ENCODE results near the gene LPP.

The LPP gene

DNA sequence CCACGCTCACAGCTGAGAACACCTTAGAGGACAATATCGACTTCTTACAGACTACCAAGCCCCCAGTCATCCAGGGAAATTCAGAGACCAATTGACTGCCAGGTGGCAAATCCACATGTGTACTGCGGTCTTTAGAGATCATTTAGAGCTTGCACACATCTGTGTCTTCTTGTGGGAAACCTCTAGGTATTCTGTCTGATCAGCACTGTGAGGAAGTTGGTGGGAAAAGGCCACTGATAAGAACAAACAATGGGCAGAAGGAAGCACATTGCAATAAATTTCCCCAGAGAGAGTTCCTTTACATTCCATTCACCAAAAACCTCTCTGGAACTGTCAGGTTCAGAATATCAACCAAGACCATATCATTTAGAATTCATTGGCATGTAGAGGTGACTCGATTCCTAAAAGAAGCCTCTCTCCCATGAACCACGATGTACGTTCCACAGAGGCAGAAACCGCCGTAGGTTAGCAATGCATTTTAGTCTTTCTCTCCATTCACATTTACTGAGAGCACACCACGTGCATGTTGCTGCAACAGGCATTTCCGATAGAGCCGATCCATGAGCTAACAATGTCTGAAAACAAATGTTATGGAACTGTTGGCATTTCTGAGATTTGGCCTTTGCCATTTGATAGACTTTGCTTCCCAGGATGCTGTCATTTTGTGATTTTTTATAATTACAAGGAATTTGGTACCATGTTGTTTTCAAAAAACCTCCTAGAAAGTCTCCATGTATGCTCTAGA is 730.5 kb downstream of the LPP start:
- H3K9ac ChIP-seq (ENCODE audit: low read length), result no peak overlapping the region
- no peak overlapping the region for H3K27ac ChIP-seq (ENCODE audit: low read length)
- H3K27me3 ChIP-seq (ENCODE audit: control insufficient read depth, insufficient read depth, low read length), result no peaks in the 10 kb centered on the region
- H3K9me3 ChIP-seq (ENCODE audit: control insufficient read depth, low read depth, low read length), result no peaks in the 10 kb centered on the region
- H3K4me1 ChIP-seq (ENCODE audit: control insufficient read depth, low read depth, low read length), result no peaks in the 10 kb centered on the region
- no peaks in the 10 kb centered on the region for H3K36me3 ChIP-seq (ENCODE audit: control insufficient read depth, low read depth, low read length)
- H3K4me3 ChIP-seq (ENCODE audit: low read length), result no peak overlapping the region

DNA sequence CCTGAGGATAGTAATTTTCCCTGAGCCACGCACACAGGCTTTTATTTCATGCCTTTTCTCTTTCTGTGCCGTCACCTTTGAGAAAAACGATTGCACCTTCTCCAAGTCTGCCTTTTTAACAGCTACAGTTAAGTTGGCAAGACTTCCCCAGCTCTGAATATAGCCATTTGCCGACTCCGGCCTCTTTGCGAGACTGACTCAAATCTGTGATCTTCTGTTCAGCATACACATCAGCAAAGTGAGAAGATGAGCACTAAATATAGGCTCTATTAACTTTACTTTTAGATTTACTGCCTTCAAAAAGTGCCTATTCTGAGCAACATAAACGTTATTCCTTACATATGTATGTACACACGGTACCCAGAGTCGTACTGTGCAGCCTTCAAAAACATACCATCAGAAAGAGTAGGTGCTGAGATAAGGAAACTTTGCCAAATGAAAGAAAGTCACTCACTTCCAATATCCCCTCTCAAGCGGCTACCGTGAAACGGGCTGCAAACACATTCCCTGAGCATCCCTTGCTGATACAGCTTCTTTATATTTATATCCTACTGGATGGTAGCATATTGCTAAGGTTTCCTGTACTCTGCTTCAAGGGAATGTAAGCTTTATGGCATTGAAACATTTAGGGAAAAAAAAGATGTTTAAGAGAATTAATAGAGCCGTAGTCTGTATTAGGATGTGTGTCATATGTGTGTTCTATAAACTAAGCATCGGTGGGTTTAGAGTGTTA is 734.5 kb downstream of the LPP start:
- no peaks in the 10 kb centered on the region for H3K27me3 ChIP-seq (ENCODE audit: control insufficient read depth, insufficient read depth, low read length)
- H3K4me1 ChIP-seq (ENCODE audit: control insufficient read depth, low read depth, low read length), result no peaks in the 10 kb centered on the region
- H3K9ac ChIP-seq (ENCODE audit: low read length), result no peak overlapping the region
- no peak overlapping the region for H3K27ac ChIP-seq (ENCODE audit: low read length)
- no peaks in the 10 kb centered on the region for H3K9me3 ChIP-seq (ENCODE audit: control insufficient read depth, low read depth, low read length)
- no peaks in the 10 kb centered on the region for H3K36me3 ChIP-seq (ENCODE audit: control insufficient read depth, low read depth, low read length)
- no peak overlapping the region for H3K4me3 ChIP-seq (ENCODE audit: low read length)

DNA sequence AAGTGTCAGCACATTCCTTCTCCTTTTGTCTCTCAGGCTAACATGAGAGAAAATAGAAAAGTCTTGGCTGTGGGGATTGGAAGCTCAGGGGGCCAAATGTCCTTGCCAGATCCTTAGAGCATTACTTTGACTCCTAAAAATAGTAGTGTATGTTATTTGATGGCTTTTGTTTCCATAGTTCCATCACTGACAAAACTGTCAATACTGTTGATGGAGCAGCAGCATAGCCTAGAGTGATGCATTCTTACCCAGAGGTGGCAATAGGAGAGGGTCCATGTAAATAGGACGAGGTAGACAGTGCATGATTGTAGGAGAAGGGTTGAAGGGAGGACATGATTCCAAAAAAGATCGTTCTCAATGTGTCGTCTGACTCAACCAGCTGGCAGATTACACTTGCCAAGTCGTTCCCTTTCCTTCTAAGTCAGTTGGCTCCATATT is 735.1 kb downstream of the LPP start:
- no peak overlapping the region for H3K9ac ChIP-seq (ENCODE audit: low read length)
- H3K4me1 ChIP-seq (ENCODE audit: control insufficient read depth, low read depth, low read length), result no peaks in the 10 kb centered on the region
- no peak overlapping the region for H3K4me3 ChIP-seq (ENCODE audit: low read length)
- no peak overlapping the region for H3K27ac ChIP-seq (ENCODE audit: low read length)
- H3K36me3 ChIP-seq (ENCODE audit: control insufficient read depth, low read depth, low read length), result no peaks in the 10 kb centered on the region
- H3K27me3 ChIP-seq (ENCODE audit: control insufficient read depth, insufficient read depth, low read length), result no peaks in the 10 kb centered on the region
- H3K9me3 ChIP-seq (ENCODE audit: control insufficient read depth, low read depth, low read length), result no peaks in the 10 kb centered on the region

DNA sequence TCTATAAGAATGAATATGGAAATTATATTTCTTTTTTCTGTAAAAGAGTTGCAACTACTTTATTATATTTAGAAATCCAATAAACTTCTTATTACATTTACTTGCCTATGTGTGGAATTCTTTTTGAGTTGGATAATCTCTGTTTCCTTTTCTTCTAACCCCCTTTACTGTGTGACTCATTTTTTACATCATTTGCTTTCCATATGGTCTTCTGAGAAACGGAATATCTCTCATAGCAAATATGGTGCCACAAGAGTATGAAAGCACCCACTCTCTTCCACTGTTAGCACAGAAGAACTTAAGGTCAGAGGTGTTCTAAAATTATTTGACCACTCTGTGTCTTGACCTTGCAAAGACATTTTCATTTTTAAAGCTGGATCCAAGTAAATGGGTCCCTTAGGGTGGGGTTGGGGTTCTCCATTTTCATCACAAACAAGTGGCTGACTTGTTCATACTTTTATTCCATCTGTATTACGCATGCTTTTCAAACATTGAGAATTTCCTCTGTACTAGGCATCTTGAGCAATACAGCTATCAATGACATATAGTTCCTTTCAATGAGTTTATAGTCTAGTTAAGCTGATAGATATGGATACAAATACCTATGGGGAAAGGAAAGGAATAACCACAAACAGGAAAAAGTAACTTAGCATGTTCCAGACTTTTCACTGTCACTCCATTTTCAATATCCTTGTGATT is 736.8 kb downstream of the LPP start:
- no peaks in the 10 kb centered on the region for H3K36me3 ChIP-seq (ENCODE audit: control insufficient read depth, low read depth, low read length)
- no peaks in the 10 kb centered on the region for H3K9me3 ChIP-seq (ENCODE audit: control insufficient read depth, low read depth, low read length)
- H3K4me3 ChIP-seq (ENCODE audit: low read length), result no peak overlapping the region
- no peak overlapping the region for H3K27ac ChIP-seq (ENCODE audit: low read length)
- H3K27me3 ChIP-seq (ENCODE audit: control insufficient read depth, insufficient read depth, low read length), result no peaks in the 10 kb centered on the region
- no peaks in the 10 kb centered on the region for H3K4me1 ChIP-seq (ENCODE audit: control insufficient read depth, low read depth, low read length)
- no peak overlapping the region for H3K9ac ChIP-seq (ENCODE audit: low read length)

GRCh38 chr3:188899881-188900280 is 745.9 kb downstream of the LPP start:
- Histone ChIP-seq H3K9ac (ENCODE audit: low read length) (no peak overlapping the region), H3K9me3 (ENCODE audit: control insufficient read depth, low read depth, low read length) (no peaks in the 10 kb centered on the region), H3K4me1 (ENCODE audit: control insufficient read depth, low read depth, low read length) (no peaks in the 10 kb centered on the region), H3K27me3 (ENCODE audit: control insufficient read depth, insufficient read depth, low read length) (no peaks in the 10 kb centered on the region), H3K27ac (ENCODE audit: low read length) (no peak overlapping the region), H3K36me3 (ENCODE audit: control insufficient read depth, low read depth, low read length) (no peaks in the 10 kb centered on the region), H3K4me3 (ENCODE audit: low read length) (no peak overlapping the region)

- Histone ChIP-seq H3K4me3 (ENCODE audit: low read length) (no peak overlapping the region), H3K27ac (ENCODE audit: low read length) (no peak overlapping the region), H3K36me3 (ENCODE audit: control insufficient read depth, low read depth, low read length) (no peaks in the 10 kb centered on the region), H3K4me1 (ENCODE audit: control insufficient read depth, low read depth, low read length) (no peaks in the 10 kb centered on the region), H3K27me3 (ENCODE audit: control insufficient read depth, insufficient read depth, low read length) (no peaks in the 10 kb centered on the region), H3K9ac (ENCODE audit: low read length) (no peak overlapping the region), H3K9me3 (ENCODE audit: control insufficient read depth, low read depth, low read length) (no peaks in the 10 kb centered on the region)
Observed at GRCh38 chr3:188900421-188900951, 746.5 kb downstream of the LPP start.

DNA sequence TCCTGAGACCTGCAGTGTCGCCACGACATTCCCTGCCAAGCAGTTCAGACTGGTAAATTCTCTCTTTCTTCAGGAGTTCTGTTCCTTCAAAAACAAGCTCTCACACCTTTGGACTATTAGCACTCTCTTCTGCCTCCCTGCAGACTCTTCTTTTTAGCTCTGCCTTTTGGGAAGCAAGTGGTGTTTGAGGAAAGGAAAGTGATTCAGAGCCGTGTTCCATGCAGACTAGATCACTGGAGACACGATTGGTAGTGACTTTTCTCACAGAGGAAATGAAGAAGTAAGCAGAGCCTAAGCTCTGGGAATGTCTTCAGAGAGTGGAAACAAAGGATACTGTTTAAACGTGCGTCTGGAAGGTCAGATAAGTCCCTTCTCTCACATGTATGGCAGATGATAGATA is 747.2 kb downstream of the LPP start:
- H3K27ac ChIP-seq (ENCODE audit: low read length), result no peak overlapping the region
- no peaks in the 10 kb centered on the region for H3K27me3 ChIP-seq (ENCODE audit: control insufficient read depth, insufficient read depth, low read length)
- H3K4me1 ChIP-seq (ENCODE audit: control insufficient read depth, low read depth, low read length), result peaks cover 5% of the 10 kb centered on the region
- no peak overlapping the region for H3K4me3 ChIP-seq (ENCODE audit: low read length)
- H3K36me3 ChIP-seq (ENCODE audit: control insufficient read depth, low read depth, low read length), result no peaks in the 10 kb centered on the region
- no peak overlapping the region for H3K9ac ChIP-seq (ENCODE audit: low read length)
- H3K9me3 ChIP-seq (ENCODE audit: control insufficient read depth, low read depth, low read length), result no peaks in the 10 kb centered on the region

- Histone ChIP-seq H3K9ac (ENCODE audit: low read length) (no peak overlapping the region), H3K36me3 (ENCODE audit: control insufficient read depth, low read depth, low read length) (no peaks in the 10 kb centered on the region), H3K4me1 (ENCODE audit: control insufficient read depth, low read depth, low read length) (peaks cover 12% of the 10 kb centered on the region), H3K27me3 (ENCODE audit: control insufficient read depth, insufficient read depth, low read length) (peaks cover 1% of the 10 kb centered on the region), H3K9me3 (ENCODE audit: control insufficient read depth, low read depth, low read length) (no peaks in the 10 kb centered on the region), H3K4me3 (ENCODE audit: low read length) (no peak overlapping the region), H3K27ac (ENCODE audit: low read length) (no peak overlapping the region)
Observed at GRCh38 chr3:188901671-188902287, 747.8 kb downstream of the LPP start.

GRCh38 chr3:188904670-188905069 is 750.7 kb downstream of the LPP start:
- H3K9me3 ChIP-seq (ENCODE audit: control insufficient read depth, low read depth, low read length), result no peaks in the 10 kb centered on the region

DNA sequence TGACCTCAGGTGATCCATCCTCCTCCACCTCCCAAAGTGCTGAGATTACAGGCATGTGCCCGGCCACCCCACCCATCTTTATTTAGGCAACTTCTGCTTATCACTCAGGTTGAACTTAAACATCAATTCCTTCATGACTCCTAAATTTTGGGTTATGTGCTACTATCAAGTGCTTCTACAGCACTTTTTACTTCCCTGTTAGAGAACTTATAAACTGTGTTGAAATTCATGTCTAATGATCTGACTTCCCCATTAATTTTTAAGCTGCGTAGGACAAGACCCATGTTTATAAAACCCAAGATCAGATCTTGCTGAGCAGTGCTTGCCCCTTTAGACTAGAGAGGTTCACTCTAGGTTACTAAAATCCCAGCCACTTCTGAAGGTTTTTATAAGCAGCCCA is 751.6 kb downstream of the LPP start:
- no peak overlapping the region for H3K27ac ChIP-seq (ENCODE audit: low read length)
- peaks cover 13% of the 10 kb centered on the region for H3K4me1 ChIP-seq (ENCODE audit: control insufficient read depth, low read depth, low read length)
- peaks cover 11% of the 10 kb centered on the region for H3K27me3 ChIP-seq (ENCODE audit: control insufficient read depth, insufficient read depth, low read length)
- H3K4me3 ChIP-seq (ENCODE audit: low read length), result no peak overlapping the region
- H3K9me3 ChIP-seq (ENCODE audit: control insufficient read depth, low read depth, low read length), result no peaks in the 10 kb centered on the region
- H3K36me3 ChIP-seq (ENCODE audit: control insufficient read depth, low read depth, low read length), result no peaks in the 10 kb centered on the region
- no peak overlapping the region for H3K9ac ChIP-seq (ENCODE audit: low read length)

More at GRCh38 chr3:188904670-188905069, 750.7 kb downstream of the LPP start:
- Histone ChIP-seq H3K4me3 (ENCODE audit: low read length) (no peak overlapping the region), H3K36me3 (ENCODE audit: control insufficient read depth, low read depth, low read length) (no peaks in the 10 kb centered on the region), H3K27me3 (ENCODE audit: control insufficient read depth, insufficient read depth, low read length) (peaks cover 11% of the 10 kb centered on the region), H3K4me1 (ENCODE audit: control insufficient read depth, low read depth, low read length) (peaks cover 13% of the 10 kb centered on the region), H3K27ac (ENCODE audit: low read length) (no peak overlapping the region), H3K9ac (ENCODE audit: low read length) (no peak overlapping the region)

- Histone ChIP-seq H3K36me3 (ENCODE audit: control insufficient read depth, low read depth, low read length) (no peaks in the 10 kb centered on the region), H3K27me3 (ENCODE audit: control insufficient read depth, insufficient read depth, low read length) (peaks cover 11% of the 10 kb centered on the region), H3K4me3 (ENCODE audit: low read length) (no peak overlapping the region), H3K9ac (ENCODE audit: low read length) (no peak overlapping the region), H3K9me3 (ENCODE audit: control insufficient read depth, low read depth, low read length) (no peaks in the 10 kb centered on the region), H3K27ac (ENCODE audit: low read length) (no peak overlapping the region), H3K4me1 (ENCODE audit: control insufficient read depth, low read depth, low read length) (peaks cover 13% of the 10 kb centered on the region)
Observed at GRCh38 chr3:188906236-188906635, 752.3 kb downstream of the LPP start.

Data from iPS-18a (cell line).